CD8-positive, alpha-beta memory T cell (primary cell): Measurements from ENCODE around the gene CASZ1. TPM values are rescaled to one million over a fixed set of nuclear protein-coding genes. Genes with fewer than 3 reads are reported as not detected.

Experiments used
- CTCF ChIA-PET: fragments of 350-600 bp; sonication (Branson Sonifier 250); formaldehyde crosslinking; loops from one replicate; lab custom pipeline; 2021; ENCODE audit warnings: antibody characterized with exemption; lab: Charles Lee
- POLR2A ChIA-PET: fragments of 350-600 bp; sonication (Branson Sonifier 250); formaldehyde crosslinking; loops from one replicate; lab custom pipeline; 2021; ENCODE audit warnings: antibody characterized with exemption; lab: Charles Lee
- DNase-seq, 5 donors: peaks; one replicate each; pipeline versions ENCODE4 v3.0.0 to v3.0.0-alpha.2; 2020 to 2022; ENCODE audit warnings: mixed read lengths in 1 of 5
- H3K27ac ChIP-seq: one replicate; pipeline ENCODE4 v1.7.0; 2013; ENCODE audit warnings: low read depth, mild to moderate bottlenecking, low read length, moderate library complexity
- H3K27me3 ChIP-seq: 2 replicates; pipeline ENCODE4 v1.7.0; 2013; ENCODE audit warnings: low read length, mild to moderate bottlenecking; ENCODE audit not compliant: insufficient read depth, poor library complexity, severe bottlenecking
- H3K36me3 ChIP-seq: 2 replicates; pipeline ENCODE4 v1.7.0; 2013; ENCODE audit warnings: mild to moderate bottlenecking, low read length, moderate library complexity; ENCODE audit not compliant: insufficient read depth
- H3K4me1 ChIP-seq: 2 replicates; pipeline ENCODE4 v1.7.0; 2013; ENCODE audit warnings: mild to moderate bottlenecking, low read length, moderate library complexity; ENCODE audit not compliant: insufficient read depth
- H3K4me3 ChIP-seq: 2 replicates; pipeline ENCODE4 v1.7.0; 2013; ENCODE audit warnings: mild to moderate bottlenecking, low read length
- H3K9me3 ChIP-seq: 2 replicates; pipeline ENCODE4 v1.7.0; 2013; ENCODE audit warnings: mild to moderate bottlenecking, low read length
- H3K27ac Mint-ChIP-seq, 8 donors: one replicate each; pipeline ENCODE4 v1.8.0; 2020 to 2021; ENCODE audit warnings: mixed read lengths in 8 of 8, mild to moderate bottlenecking in 6 of 8, inconsistent platforms in 3 of 8, moderate library complexity in 3 of 8
- H3K27me3 Mint-ChIP-seq, 2 donors: one replicate each; pipeline ENCODE4 v1.8.0; 2020 to 2021; ENCODE audit warnings: mixed read lengths in 2 of 2, mild to moderate bottlenecking in 1 of 2, moderate library complexity in 1 of 2
- H3K36me3 Mint-ChIP-seq, 3 donors: one replicate each; pipeline ENCODE4 v1.8.0; 2020 to 2021; ENCODE audit warnings: mixed read lengths in 3 of 3, inconsistent platforms in 1 of 3, mild to moderate bottlenecking in 1 of 3
- H3K4me1 Mint-ChIP-seq, 3 donors: one replicate each; pipeline ENCODE4 v1.8.0; 2020 to 2021; ENCODE audit warnings: mixed read lengths in 3 of 3, inconsistent platforms in 1 of 3, mild to moderate bottlenecking in 1 of 3
- H3K4me3 Mint-ChIP-seq, 7 donors: one replicate each; pipeline ENCODE4 v1.8.0; 2020 to 2021; ENCODE audit warnings: mixed read lengths in 7 of 7, mild to moderate bottlenecking in 6 of 7, moderate library complexity in 4 of 7, inconsistent platforms in 2 of 7
- H3K9me3 Mint-ChIP-seq, 5 donors: one replicate each; pipeline ENCODE4 v1.8.0; 2020 to 2022; ENCODE audit warnings: mixed read lengths in 5 of 5, mild to moderate bottlenecking in 3 of 5, moderate library complexity in 2 of 5, inconsistent platforms in 1 of 5
- polyA plus RNA-seq: library from polyadenylated mRNA; unstranded; fragments of 300-500 nt; fragmentation: Illumina TruSeq; gene quantifications from one replicate; pipeline ENCODE4 v1.2.3, GENCODE V29; 2021
- total RNA-seq, 2 experiments: library from RNA; stranded (reverse); gene quantifications; one replicate each; pipeline ENCODE4 v1.2.3, GENCODE V29; 2021

The CASZ1 gene
- total and polyA plus RNA-seq, 3 experiments from 2014 or later = 2.2 to 10.5 (median 9.9) TPM

DNA sequence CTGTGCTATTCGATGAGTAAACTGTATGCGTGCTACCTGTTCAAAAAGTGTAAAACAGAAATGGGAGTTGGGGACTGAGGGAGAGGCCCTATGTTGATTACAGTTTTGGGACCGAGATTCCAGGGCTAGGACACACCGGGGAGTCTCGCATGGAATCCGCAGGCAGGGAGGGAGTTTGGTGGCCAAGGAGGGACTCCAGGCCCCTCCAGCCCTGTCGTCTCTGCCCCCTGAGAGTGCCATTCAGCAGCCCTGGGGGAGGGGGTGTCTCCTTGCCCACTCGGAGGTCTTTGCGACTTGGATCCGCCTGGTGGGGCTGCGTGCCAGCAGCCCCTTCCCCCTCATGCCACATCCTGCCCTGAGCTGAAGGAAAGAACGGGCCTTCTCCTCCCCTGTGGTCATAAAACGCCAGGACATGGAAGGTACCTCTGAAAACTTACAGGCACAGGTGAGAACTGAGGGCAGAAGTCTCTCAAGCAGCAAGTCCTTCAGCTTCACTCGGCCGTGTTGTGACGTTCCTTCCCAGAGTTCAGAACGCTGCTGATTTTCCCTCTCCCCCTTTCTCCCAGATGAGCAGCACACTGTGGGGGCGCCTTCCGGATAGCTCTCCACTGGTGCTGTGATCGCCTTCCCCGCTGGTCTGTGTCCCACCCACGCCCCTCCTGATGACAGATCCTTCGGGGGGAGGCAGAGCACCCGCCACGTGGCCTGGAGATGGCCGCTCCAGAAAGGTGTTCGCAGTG lies 180.3 kb downstream of the CASZ1 start:
- Histone ChIP-seq H3K36me3 (no peaks in the 10 kb centered on the region), H3K4me3 (no peak overlapping the region), H3K4me1 (no peaks in the 10 kb centered on the region), H3K27ac (no peak overlapping the region), H3K27me3 (no peaks in the 10 kb centered on the region), H3K9me3 (no peaks in the 10 kb centered on the region)
- H3K27me3 Mint-ChIP-seq = no peaks in the 10 kb centered on the region
- ChIA-PET POLR2A (no interaction called here), CTCF (no interaction called here)
- no peak overlapping the region for H3K4me3 Mint-ChIP-seq
- no peaks in the 10 kb centered on the region for H3K4me1 Mint-ChIP-seq
- H3K36me3 Mint-ChIP-seq = peaks cover 0 to 46% (median 7%) of the 10 kb centered on the region in 3 donors
- peak overlapping the region in 2 of 8 donors; percentile 24 to 42 for H3K27ac Mint-ChIP-seq
- no peaks in the 10 kb centered on the region for H3K9me3 Mint-ChIP-seq
- no peak for DNase-seq

DNA sequence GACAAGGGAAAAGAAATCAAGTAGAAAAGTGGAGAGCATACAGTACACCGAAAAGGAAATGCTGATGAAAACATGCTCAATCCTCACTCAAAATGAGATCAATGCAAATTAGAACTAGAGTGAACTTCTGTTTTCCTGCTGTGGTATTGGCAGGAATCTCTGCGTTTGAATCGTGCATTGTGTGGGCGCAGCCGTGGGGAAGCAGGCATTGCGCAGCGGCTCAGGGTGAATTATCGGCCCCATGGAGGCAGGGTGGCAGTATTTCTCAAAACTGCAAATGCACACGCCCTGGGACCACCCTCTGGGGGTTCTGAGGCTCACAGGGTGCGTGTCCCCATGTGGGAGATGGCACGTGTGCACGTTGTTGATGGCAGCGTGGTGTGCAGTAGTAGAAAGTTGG lies 181.1 kb downstream of the CASZ1 start:
- no peaks in the 10 kb centered on the region for H3K36me3 ChIP-seq
- DNase-seq = no peak
- H3K27ac ChIP-seq = no peak overlapping the region
- H3K27me3 ChIP-seq = no peaks in the 10 kb centered on the region
- H3K27ac Mint-ChIP-seq = no peak overlapping the region
- CTCF ChIA-PET = no interaction called here
- H3K36me3 Mint-ChIP-seq = peaks cover 0 to 45% (median 7%) of the 10 kb centered on the region in 3 donors
- no peaks in the 10 kb centered on the region for H3K4me1 ChIP-seq
- no peaks in the 10 kb centered on the region for H3K4me1 Mint-ChIP-seq
- POLR2A ChIA-PET = no interaction called here
- H3K4me3 ChIP-seq = no peak overlapping the region
- H3K9me3 ChIP-seq = no peaks in the 10 kb centered on the region
- H3K9me3 Mint-ChIP-seq = no peaks in the 10 kb centered on the region
- no peak overlapping the region for H3K4me3 Mint-ChIP-seq
- H3K27me3 Mint-ChIP-seq = no peaks in the 10 kb centered on the region

GRCh38 chr1:10614377-10615225 lies 181.8 kb downstream of the CASZ1 start:
- H3K9me3 ChIP-seq = no peaks in the 10 kb centered on the region
- no peak for DNase-seq
- peak overlapping the region in 1 of 8 donors; percentile 31 for H3K27ac Mint-ChIP-seq
- no peaks in the 10 kb centered on the region for H3K4me1 Mint-ChIP-seq
- no peak overlapping the region for H3K27ac ChIP-seq
- H3K4me3 ChIP-seq = no peak overlapping the region
- H3K27me3 Mint-ChIP-seq = no peaks in the 10 kb centered on the region
- POLR2A ChIA-PET = no interaction called here
- H3K4me1 ChIP-seq = no peaks in the 10 kb centered on the region
- H3K36me3 Mint-ChIP-seq = peaks cover 0 to 45% (median 7%) of the 10 kb centered on the region in 3 donors
- H3K27me3 ChIP-seq = no peaks in the 10 kb centered on the region
- no peak overlapping the region for H3K4me3 Mint-ChIP-seq
- CTCF ChIA-PET = no interaction called here
- H3K36me3 ChIP-seq = no peaks in the 10 kb centered on the region
- H3K9me3 Mint-ChIP-seq = no peaks in the 10 kb centered on the region

- POLR2A ChIA-PET = no interaction called here
- no peaks in the 10 kb centered on the region for H3K4me1 Mint-ChIP-seq
Measured at GRCh38 chr1:10613861-10614260, 182.6 kb downstream of the CASZ1 start.

GRCh38 chr1:10613340-10613739 lies 183.1 kb downstream of the CASZ1 start:
- H3K36me3 ChIP-seq = no peaks in the 10 kb centered on the region
- H3K27ac ChIP-seq = no peak overlapping the region
- no peak overlapping the region for H3K4me3 ChIP-seq
- H3K4me1 ChIP-seq = no peaks in the 10 kb centered on the region
- Mint-ChIP-seq H3K27me3 (no peaks in the 10 kb centered on the region), H3K27ac (no peak overlapping the region), H3K9me3 (no peaks in the 10 kb centered on the region), H3K4me3 (no peak overlapping the region), H3K36me3 (peaks cover 0 to 41% (median 12%) of the 10 kb centered on the region in 3 donors), H3K4me1 (no peaks in the 10 kb centered on the region)
- H3K9me3 ChIP-seq = no peaks in the 10 kb centered on the region
- ChIA-PET POLR2A (interaction anchor here (0.9 kb wide), 1 partner anchor 11 kb away, joined by 3 read pairs; no protein-coding TSS in a partner anchor), CTCF (no interaction called here)
- H3K27me3 ChIP-seq = no peaks in the 10 kb centered on the region
- no peak for DNase-seq

More at GRCh38 chr1:10613861-10614260, 182.6 kb downstream of the CASZ1 start:
- Histone ChIP-seq H3K36me3 (no peaks in the 10 kb centered on the region), H3K27me3 (no peaks in the 10 kb centered on the region), H3K4me1 (no peaks in the 10 kb centered on the region), H3K27ac (no peak overlapping the region), H3K4me3 (no peak overlapping the region), H3K9me3 (no peaks in the 10 kb centered on the region)
- no peaks in the 10 kb centered on the region for H3K9me3 Mint-ChIP-seq
- CTCF ChIA-PET = no interaction called here
- no peak overlapping the region for H3K27ac Mint-ChIP-seq
- H3K36me3 Mint-ChIP-seq = peaks cover 0 to 44% (median 9%) of the 10 kb centered on the region in 3 donors
- H3K27me3 Mint-ChIP-seq = no peaks in the 10 kb centered on the region
- no peak for DNase-seq
- H3K4me3 Mint-ChIP-seq = no peak overlapping the region

GRCh38 chr1:10612436-10613160 lies 183.8 kb downstream of the CASZ1 start:
- peak overlapping the region in 2 of 8 donors; percentile 47 to 61 for H3K27ac Mint-ChIP-seq
- Histone ChIP-seq H3K9me3 (no peaks in the 10 kb centered on the region), H3K4me3 (no peak overlapping the region), H3K27me3 (no peaks in the 10 kb centered on the region), H3K36me3 (no peaks in the 10 kb centered on the region), H3K4me1 (no peaks in the 10 kb centered on the region), H3K27ac (no peak overlapping the region)
- no peaks in the 10 kb centered on the region for H3K9me3 Mint-ChIP-seq
- H3K27me3 Mint-ChIP-seq = no peaks in the 10 kb centered on the region
- H3K4me3 Mint-ChIP-seq = no peak overlapping the region
- POLR2A ChIA-PET = interaction anchor here (0.9 kb wide), 1 partner anchor 12 kb away, joined by 3 read pairs; no protein-coding TSS in a partner anchor
- no peaks in the 10 kb centered on the region for H3K4me1 Mint-ChIP-seq
- H3K36me3 Mint-ChIP-seq = peaks cover 0 to 38% (median 12%) of the 10 kb centered on the region in 3 donors
- no peak for DNase-seq
- CTCF ChIA-PET = no interaction called here

- ChIA-PET CTCF (no interaction called here), POLR2A (no interaction called here)
- H3K36me3 Mint-ChIP-seq = peaks cover 0 to 31% (median 12%) of the 10 kb centered on the region in 3 donors
- H3K9me3 ChIP-seq = no peaks in the 10 kb centered on the region
- H3K27me3 Mint-ChIP-seq = no peaks in the 10 kb centered on the region
- no peak for DNase-seq
- H3K36me3 ChIP-seq = no peaks in the 10 kb centered on the region
- no peak overlapping the region for H3K4me3 ChIP-seq
- H3K4me3 Mint-ChIP-seq = no peak overlapping the region
- no peaks in the 10 kb centered on the region for H3K4me1 ChIP-seq
- H3K9me3 Mint-ChIP-seq = no peaks in the 10 kb centered on the region
- no peaks in the 10 kb centered on the region for H3K4me1 Mint-ChIP-seq
- H3K27me3 ChIP-seq = no peaks in the 10 kb centered on the region
- H3K27ac ChIP-seq = no peak overlapping the region
- no peak overlapping the region for H3K27ac Mint-ChIP-seq
Measured at GRCh38 chr1:10610901-10611600, 185.4 kb downstream of the CASZ1 start.
